NCI-H510A (cell line): ENCODE measurements around the gene ACTL10.

Source experiments
- DNase-seq: peaks from one replicate; lab custom pipeline; 2025; lab: John Stamatoyannopoulos, UW

ACTL10 gene

DNA sequence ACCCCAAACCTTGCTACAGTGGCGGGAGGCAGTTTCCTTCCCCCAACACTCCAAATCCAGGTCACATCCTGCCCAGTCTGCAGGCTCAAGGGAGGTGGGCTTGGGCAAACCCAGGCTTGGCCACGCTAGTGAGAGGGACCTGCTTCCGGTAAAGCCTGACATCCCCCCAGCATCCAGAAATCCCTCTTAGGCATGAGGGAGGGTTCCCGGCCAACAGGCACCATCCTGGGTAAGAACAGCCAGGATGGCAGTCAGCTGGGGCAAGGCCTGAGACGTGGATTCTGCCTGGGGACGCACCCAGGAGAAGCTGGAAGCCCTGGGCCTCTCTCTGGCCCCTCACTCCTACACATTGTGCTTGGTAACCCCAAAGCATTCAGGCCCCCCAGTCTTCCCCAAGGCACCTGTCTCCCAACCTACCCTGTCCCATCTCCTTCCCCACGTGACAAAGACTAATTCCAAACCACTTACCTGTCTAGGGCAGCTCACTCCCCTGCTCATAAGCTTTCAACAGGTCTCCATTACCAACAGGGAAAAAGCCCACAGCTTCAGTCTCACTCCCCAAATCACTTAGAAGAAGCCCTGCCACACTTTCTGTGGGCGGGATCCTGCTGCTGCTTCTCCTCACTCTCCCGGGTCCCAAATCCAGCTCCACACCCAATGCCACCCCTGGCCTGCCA is 2.5 kb upstream of the ACTL10 start:
- DNase-seq = no peak

DNA sequence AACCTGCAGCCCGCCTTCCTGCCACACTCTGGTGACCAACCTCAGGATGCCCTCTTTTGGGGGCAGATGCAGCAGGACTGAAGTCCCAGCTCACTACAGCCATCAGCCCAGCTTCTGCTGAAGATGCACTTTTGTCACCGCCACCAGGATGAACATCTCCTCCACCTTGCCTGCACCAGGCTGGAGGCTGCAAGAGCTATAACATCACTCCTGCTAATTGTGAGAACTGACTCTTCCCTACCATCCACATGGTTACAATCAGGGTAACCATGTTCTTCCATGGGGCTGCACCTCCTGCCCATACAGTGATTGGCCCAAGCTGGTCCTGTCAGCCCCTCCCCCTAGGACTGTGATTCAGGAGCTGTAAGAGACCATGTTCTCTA is 2.0 kb upstream of the ACTL10 start:
- peak; percentile 37 for DNase-seq

DNA sequence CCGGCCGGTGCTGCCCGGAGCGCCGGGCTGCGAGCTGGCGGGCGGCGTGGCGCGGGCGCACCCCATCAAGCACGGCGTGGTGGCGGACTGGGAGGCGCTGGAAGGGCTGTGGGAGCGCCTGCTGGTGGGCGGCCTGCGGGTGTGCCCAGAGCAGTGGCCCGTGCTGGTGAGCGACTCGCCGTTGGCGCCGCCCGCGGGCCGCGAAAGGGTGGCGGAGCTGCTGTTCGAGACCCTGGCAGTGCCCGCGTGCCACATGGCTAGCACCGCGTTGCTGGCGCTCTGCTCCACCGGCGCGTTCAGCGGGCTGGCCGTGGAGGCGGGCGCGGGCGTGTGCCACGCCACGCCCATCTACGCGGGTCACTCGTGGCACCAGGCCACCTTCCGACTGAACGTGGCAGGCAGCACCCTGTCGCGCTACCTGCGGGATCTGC is 517 bp downstream of the ACTL10 start:
- no peak for DNase-seq

DNA sequence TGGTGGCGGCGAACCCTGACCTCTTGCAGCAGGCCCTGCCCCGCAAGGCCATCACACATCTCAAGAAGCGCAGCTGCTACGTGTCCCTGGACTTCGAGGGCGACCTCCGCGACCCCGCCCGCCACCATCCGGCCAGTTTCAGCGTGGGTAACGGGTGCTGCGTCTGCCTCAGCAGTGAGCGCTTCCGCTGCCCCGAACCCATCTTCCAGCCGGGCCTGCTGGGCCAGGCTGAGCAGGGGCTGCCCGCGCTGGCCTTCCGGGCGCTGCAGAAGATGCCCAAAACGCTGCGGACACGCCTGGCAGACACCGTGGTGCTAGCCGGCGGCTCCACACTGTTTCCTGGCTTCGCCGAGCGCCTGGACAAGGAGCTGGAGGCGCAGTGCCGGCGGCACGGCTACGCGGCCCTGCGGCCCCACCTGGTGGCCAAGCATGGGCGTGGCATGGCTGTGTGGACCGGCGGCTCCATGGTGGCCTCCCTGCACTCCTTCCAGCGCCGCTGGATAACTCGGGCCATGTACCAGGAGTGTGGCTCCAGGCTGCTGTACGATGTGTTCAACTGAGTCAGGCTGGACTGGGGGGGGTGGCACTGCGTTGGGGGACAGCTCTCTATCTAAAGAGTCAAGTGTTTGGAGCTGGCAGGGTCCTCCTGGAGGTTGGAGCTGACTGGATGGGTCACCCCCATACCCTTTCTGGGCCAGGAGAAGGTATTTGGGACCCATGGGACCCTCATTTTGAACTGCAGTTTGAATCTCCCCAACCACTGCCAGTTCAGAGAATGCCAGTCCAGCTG is 1.1 kb downstream of the ACTL10 start:
- DNase-seq = peak; percentile 36

DNA sequence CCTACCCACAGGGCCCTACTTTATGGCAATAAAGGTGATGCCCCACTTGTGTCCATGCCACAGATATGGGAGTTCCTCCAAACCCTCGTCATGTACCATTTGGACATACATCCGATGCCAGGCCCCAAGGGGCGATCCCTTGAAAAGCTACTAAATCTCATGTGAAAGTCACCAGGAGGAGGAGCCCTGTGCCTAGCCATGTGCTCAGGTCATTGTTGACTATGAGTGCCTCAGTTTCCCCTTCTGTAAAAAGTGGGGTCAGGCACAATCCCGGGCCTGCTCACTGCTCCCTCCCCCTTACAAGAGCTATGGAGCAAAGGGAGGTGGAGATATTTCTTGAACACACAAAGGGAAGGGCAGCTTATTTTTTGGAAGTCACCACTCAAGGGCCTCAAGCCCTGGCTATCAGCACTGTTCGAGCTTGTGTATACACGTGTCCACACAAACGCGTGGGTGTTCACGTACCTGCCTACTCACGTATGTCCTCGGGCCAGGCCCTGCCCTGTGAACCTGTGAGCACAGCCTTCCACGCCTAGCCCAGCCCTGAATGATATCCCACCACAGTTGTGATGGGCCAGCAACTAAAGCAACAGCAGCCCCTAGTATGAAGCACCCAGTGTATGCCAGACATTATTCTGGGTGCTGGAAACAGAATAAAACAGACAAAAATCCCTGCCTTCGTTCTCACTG is 1.9 kb downstream of the ACTL10 start:
- no peak for DNase-seq

DNA sequence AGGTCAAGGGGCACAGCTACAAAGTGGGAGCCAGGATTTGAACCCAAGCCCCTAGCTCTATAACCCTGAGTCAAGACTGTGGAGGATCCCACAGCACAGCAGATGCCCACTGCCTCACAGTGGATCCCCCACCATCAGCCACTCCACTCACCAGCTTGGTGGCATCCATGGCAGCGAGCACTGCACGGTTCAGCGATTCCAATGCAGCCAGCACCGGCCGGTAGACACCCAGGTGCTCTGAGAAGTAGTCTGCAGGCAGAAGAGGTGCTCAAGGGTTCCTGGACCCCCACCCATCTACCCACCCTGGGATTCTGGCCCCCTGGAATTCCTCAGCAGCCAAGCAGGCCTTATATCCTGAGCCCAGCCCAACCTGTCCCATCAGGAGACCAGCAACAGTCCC is 2.5 kb downstream of the ACTL10 start:
- DNase-seq = no peak

DNA sequence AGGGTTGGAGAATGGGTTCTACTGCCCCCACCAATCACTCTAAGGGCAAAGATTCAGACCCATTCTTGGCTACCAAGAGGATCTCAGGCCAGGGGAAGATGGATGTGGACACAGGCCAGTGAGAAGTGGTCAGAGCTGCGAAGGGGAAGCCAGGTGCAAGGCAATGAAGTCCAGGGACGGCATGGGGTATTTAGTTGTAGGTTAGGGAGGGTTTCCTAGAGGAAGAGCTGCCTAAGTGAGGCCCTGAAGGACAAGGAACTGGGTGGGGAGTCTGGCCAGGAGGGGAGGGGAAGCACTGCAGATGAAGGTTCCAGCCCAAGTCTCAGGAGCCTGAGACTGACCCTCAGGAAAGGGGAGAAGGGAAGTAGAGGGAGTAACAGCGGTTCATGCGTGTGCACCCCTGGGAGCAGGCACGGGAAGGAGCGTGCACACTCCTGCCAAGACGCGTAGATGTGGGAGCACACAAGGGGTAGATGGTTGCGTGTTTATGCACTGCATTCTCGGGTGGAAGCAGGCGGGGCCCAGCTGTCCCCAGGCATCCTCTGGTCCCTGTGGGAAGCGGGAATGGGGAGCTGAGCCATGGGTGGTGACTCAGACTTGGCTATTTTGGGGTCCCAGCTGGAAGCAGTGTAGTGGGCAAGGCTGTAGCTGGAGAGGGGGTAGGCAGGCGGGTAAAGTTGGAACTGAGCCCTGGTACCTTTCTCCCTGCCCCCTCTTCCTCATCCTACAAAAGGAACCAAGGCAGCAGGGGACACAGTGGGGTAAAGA is 3.3 kb downstream of the ACTL10 start:
- DNase-seq = no peak

DNA sequence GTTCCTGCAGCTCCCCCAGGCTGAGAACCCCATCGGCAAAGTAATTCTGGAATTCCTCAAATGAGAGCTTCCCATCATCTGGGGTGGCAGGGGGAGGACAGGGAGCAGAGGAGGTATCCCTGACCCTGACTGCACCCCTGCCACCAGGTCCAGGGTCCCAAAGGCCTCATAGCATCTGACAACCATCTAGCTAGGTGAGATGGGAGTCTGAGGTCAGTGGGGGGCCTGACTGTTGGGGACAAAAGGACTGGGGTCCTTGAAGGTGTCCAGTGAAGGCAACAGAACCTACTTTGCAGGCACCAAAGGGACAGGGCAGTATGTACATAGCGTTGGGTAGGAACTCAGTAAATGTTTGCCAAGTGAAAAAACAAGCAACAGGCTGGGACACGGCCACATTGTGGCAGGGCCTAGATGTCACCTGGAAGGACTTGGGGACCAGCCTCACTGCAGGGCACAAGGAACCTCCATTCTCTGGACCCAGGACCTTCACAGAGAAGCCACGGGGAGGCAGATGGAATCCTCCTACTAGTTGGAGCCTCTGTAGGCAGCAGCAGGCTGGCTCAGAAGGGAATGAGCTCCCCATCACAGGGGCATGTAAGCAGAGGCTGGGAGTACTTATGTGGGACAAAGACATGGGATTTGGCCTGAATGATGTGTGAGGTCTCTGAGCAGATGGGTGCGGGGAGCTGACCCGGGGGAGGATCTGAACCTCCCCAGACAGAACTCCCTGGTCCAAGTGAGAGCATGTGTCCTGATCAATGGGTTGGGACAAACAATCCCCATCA is 4.2 kb downstream of the ACTL10 start:
- no peak for DNase-seq

DNA sequence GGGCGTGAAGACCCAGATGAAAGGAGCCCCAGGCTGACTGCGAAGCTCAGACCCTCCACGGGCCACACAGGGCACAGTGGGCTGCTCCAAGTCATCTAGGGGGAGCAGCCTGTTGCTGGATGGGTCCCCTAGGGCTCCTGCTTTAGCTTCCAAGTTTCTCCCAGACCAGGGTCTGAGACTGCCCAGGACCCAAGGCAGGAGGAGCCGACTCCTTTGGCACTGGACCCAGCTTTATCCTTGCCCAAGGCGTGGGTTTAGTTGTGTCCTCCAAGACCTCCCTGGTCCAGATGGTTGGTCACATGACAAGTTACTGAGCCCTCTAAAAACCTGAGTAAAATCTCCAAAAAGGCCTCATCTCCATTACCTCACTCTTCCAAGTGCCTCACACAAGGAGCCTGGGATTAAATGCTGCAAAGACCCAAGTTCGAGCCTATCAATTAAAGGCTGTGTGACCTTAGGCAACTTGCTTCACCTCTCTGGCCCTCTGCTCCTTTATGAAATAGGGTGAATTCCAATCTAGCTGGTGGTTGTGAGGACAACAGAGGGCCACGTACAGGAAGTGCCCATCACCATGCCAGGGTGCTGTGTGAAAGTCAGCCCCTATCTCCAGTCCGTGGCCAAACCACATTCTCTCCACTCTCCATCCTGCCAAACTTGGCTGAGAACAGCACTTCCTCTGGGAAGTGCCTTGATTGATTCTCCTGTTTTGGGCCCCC is 5.0 kb downstream of the ACTL10 start:
- DNase-seq = no peak

DNA sequence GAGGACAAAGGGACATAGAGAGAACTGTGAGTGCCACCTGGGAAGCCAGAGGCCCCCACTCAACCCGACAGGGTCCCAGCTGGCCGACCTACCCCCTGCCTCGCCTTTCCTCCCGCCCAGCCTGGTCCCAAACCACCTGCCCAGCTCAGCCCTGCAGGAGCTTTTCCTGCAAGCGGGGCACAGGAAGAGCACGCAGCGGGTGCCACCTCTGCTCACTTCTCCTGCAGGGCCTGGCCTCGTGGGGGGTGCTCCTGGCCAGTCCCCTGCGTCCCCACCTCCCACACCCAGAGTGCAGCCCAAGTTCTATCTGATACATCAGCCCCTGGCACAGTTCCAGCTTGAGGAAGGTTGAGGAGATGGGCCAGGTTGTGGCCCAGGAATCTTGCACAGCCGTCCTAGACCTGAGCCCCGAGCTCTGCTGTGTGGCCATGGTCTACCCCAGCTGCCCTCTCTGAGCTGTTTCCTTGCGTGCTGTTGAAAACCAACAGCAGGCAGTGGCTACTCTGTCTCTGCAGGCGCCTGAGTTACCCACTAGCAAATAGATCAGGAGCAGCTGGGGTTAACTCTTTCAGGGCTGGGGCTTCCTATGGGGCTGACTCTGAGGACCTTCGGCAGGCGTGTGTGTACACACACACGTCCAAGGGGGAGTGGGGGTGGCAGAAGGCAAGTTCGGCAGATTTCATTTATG is 5.8 kb downstream of the ACTL10 start:
- no peak for DNase-seq

DNA sequence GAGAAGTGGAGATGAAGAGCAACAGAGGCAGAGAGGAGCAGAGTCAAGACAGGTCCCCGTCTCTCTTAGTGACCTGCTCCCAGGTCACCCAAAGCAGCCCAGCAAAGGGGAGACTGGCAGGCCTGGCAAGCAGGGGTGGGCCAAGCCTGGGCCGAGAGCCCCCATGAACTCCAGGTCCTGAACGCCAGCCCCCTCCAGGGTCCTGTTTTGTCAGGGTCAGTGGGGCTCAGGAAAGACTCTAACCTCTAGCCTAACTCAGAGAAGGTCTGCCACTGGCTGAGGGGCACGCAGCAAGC is 6.3 kb downstream of the ACTL10 start:
- DNase-seq = no peak

DNA sequence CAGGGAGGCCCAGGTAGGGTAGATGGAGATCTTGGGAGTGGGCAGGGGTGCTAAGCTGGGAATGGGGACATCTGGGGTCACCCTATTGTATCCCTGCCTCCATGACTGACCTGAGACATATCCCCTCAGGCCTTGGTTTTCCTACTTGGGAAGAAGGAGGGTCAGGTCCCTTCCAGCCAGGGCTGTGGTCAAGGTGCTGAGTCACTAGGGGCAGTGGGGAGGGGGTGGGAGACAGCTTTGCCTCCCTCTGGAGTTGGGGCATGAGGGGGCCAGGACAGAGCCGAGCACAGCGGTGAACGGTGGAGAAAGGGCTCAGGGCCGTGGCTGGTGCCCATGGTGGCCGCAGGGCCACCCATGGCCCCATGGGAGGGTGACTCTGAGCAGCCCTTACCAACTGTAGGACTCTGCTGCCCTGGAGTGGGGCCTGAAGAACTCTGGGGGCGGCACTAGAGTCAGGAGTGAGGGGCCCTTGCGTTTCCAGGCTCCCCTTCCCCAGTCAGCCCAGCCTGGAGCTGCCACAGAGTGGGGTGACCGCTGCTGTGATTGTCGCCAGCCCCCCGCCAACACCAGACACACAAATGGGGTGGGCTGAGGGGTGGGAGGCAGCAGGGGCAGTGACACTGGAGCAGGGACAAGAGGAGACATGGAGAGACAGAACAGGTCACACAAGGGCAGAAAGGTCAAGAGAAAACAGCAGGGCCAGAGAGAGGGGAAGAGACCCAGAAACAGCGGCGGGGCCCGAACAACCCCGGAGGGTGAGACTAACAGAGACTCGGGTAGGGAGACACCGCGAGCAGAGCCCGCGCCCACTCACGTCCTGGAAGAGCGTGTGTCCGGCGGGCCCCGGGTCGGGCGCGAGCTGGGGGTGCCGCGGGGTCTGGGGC is 6.9 kb downstream of the ACTL10 start:
- no peak for DNase-seq

DNA sequence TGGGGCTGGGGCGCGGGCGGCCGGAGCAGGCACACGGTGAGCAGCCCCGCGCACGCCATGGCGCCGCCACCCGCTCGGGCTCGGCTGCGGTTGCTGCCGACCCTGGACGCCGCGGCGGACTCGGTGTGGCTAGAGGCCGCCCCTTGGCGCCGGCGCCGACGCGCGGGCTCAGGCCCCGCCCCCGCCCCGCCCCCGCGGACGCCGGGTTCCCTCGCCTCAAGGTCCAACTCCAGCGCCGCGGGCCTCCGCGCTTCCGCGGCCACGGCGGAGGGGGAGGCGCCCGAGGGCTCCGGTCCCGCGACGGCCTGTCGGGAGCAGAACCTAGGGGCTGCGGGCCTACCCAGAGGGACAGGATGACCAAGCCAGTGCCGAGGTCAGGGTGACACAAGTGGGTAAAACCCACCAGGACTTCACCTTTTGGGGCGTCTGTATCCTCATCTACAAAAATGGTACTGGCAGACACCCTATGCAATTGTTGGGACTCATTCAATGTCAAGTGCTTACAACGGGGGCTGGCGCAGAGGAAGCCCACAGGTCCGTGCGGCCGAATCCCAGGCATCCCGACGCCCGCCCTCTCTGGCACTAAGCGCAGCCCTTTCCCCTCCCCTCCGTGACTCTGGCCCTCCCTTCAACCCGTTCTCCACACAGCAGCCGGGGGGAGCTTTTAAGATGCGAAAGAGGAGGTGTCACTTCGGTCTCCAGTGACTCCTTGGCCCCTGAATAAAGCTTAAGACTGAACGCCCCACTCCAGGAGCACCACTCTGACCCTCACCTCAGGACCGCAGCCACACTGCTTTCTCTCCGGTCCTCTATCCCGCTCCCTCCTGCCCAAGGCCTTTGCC is 7.8 kb downstream of the ACTL10 start, which contains the start of gene NECAB3:
NECAB3 (minus strand) TSS at position 135 of the 842 bp plus-strand sequence; CDS start at position 59, 76 bp downstream.
- DNase-seq = peak; percentile 59

DNA sequence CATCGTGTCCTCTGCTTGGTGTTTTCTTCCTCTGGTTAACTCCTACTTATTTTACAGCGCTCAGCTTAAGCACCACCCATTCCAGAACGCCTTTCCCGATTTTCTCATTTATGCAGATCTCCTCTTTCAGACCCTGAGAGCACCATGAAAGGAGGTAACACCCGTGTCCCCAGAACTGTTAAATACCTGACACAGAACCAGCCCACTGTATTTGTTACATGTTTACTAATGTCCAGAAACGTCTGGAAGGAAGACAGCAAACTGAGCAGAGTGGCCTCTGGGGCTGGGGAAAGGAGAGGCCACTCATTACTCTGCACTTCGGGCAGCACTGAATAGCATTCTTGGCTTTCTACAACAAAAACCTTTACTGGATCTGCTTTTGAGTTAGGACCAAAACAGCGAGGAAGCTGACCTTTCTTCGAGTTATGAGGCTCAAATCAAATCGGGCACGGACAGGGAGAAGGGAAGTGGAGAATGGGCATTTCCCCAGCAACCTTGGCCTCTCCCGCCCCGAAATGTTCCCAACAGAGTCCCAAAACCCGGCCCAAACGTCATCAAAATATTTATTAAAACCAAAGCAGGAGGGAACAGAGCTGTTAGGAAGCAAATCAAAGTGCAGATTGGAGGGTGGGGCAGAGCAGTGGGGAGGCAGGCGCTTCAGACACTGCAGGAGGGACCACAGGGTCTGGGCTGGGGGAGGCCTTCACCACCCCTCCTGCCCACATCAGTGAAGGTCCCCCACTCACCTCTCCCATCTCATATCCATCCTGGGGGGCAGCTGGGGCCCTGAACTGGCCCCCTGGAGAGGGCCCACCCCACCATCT is 8.6 kb downstream of the ACTL10 start:
- no peak for DNase-seq

DNA sequence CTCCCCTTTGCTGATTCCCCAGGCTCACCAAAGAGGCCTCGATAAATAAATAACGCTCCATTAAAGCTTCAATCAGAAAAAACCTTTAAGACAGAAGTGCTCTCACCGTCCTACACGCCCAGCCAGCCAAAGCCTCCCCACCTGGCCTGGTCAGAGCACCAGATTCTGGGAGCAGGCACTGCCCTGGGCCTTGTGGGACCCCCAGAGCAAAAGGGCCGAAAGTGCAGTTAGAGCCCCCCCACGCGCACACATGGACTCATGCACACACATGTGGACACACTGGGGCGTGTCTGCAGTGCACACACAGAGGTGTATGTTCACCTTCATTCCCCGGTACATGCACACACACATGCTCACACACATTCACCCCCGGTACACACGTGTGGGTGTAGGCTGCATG is 9.4 kb downstream of the ACTL10 start:
- no peak for DNase-seq

DNA sequence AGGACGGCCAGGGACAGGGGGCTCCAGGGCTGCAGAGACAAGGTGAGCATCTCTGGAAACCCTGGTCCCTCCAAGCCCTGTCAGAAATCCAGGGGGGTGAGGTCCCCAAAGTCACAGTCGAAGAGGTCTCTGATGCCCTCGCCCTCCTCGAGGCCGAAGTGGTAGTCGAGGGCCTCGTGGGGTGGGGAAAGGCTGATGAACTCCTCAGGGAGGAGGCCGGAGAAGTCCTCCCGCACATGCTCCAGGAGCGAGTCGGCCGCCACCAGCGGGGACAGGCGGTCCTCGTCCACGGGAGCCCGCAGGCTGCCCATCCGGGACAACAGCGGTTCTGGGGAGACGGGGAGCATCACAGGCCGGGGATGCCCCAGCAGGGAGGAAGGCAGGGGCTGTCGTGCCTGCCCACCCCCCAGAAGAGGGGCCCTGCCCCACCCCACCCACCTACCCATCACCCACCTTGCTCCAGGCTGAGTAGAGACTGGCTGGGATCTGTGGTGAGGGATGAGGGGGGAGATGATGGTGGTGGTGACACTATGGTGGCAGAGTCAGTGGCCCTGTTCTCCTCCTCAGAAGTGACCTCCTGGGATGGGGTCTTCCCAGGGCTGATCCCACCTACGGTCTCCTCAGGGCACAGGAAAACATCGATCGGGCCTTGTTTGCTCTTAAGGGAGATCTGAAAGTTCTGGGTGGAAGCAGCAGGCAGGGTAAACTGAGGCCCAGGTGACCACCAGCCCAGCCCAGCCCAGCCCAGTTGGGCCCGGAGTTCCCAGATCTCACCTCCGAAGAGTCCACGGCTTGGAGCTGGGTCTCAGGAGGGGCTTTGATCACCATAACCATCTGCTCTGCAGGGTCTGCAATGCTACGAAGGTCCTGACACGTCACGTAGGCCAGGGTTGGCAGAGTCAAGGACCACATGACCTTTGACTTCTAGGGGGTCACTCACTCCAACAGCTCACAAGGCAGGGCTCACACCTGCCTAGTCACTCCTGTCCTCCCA is 10.2 kb downstream of the ACTL10 start:
- no peak for DNase-seq
